Stimulated activated CD4-positive, alpha-beta T cell treated with anti-CD3 and anti-CD28 coated beads, Interleukin-2, amount 100 ng/mL, for 48 hours (primary cell): Measurements from ENCODE around the gene AAGAB.
"Not testable (repeated sequence)": the region's sequence is repeated elsewhere in the genome, so short reads cannot be mapped to it uniquely, and the experiment has no call there.

Experiments used
- DNase-seq, 2 donors: peaks; one replicate each; pipeline ENCODE4 v3.0.0-alpha.2; 2020

The AAGAB gene

DNA sequence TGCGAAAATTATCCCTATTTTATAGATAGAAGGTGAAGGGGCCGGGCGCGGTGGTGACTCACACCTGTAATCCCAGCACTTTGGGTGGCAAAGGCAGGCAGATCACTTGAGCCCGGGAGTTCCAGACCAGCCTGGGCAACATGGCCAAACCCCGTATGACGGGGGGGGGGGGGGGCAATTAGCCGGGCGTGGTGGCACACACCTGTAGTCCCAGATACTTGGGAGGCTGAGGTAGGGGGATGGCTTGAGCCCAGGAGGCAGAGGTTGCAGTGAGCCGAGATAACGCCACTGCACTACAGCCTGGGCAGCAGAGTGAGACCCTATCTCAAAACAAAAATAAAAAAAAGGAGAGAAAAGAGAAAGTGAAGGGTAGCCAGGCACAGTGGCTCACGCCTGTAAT, 1.4 kb downstream of the AAGAB start:
- no peak for DNase-seq

DNA sequence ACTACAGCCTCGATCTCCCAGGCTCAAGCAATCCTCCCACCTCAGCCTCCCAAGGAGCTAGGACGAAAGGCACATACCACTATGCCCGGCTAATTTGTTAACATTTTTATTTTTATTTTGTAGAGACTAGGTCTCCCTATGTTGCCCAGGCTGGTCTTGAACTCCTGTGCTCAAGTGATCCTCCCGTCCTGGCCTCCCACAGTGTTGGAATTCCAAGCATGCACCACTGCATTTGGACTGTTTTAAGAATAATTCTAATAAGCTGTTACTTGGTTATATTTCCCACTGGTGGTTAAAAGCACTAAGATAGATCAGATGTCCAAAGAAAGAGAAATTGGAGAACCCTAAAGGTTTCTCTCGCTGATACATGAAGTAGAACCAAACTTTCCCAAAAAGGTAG, 3.1 kb downstream of the AAGAB start:
- DNase-seq = no peak

DNA sequence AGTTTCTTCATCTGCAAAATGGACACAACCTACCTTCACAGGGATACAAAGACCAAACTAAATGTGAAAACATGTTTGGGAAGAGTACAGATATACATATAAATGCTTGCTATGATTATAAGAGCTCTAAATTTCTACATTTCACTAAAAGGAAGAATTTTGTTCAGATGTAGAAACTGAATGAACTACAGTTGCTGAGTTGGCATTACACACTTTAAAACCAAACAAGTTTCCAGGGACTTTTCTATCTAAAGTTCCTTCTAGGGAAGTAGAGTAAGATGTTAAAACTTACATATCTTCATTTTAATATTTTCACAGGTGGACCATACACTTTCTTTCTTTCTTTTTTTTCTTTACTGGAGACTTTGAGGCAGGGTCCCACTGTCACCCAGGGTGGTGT, 4.6 kb downstream of the AAGAB start:
- no peak for DNase-seq

DNA sequence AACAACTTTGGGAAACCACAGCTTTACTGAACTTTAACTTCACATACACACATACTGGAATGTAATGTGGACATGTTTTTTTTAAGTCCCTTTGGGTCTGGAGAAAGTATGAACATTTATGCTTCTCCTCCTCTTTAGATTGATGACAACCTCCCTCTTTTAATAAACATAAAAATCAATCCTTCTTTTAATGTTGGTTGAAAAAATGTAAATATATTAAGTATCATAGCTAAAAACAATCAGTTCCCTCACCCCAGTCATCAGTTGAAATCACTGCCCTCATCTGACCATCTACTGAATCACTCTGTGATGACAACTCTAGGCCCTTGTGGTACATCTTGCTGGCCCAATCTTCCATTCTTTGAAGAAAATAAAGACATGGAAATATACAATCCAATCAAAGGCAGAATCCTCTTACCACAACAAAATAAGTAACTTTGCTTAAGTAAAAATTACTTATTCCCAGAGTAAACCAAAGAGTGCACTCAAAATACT, 6.4 kb downstream of the AAGAB start:
- no peak for DNase-seq

DNA sequence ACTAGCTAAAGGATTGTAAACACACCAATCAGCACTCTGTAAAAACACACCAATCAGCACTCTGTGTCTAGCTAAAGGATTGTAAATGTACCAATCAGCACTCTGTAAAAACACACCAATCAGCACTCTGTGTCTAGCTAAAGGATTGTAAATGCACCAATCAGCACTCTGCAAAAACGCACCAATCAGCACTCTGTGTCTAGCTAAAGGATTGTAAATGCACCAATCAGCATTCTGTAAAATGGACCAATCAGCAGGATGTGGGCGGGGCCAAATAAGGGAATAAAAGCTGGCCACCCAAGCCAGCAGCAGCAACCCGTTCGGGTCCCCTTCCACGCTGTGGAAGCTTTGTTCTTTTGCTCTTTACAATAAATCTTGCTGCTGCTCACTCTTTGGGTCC, 7.9 kb downstream of the AAGAB start:
- DNase-seq = not testable (repeated sequence)

DNA sequence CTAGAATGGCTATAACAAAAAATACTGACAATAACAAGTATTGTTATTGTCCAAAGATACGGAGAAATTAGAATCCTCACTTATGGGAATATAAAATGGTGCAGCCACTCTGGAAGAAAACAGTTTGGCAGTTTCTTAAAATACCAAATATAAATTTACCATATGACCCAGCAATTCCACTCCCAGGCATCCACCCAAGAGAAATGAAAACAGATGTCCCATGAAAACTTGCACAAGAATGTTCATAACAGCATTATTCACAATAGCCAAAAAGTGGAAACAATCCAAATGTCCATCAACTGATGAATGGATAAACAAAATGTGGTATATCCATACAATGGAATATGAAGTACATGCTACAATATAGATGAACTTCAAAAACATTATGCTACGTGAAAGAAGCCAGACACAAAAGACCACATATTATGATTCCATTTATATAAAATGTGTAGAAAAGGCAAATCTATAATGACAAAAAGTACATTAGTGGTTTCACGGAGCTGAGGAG, 9.4 kb downstream of the AAGAB start:
- DNase-seq = no peak

DNA sequence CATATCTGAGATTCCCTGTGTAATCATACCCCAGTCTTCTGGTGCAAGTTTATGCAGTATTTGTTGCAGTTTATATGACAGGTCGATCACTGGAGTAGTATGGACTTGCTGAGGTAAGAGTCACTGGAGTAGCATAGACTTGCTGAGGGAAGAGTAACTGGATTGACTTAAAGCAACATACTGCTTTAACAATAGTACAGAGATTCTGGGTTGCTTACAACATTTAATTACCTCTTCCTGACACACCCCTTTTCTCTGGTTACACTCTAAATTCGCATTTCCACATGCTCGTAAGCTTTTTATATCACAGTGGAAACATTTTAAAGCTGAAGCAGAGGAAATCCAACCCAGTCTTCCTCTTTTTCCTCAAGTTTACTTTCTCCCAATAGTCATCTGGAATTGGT, 11.8 kb downstream of the AAGAB start:
- DNase-seq = no peak

DNA sequence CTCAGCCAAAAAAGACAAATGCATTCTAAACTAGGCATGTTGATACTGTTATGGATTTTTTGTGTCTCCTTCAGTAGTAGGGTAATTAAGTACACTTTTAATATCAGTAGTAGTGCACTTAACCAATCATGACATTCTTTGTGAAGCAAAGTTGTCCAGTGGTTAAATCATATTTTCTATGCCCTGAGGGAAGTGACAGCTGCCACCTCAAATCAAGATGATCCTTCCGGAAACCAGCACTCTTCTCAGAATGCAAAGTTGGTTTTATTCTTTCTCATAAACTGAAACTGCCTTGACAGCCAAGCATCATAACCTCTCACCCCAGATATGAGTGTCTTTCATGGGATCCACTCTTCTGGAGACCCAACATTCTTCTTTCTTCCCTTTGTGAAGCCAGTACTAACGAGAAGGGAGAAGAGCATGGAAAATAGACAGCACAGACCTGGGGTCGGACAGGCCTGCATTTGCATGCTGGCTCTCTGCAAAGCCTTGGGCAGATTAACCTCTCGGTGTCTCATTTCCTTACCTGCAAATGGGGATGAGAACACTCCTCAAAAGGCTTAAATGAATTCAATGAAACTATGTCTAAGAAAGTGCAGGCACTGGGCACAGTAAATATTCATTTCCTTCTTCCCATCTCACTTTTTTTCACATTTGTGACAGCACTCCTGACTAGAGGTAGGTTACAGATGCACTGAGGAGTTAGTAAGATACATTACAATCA, 13.2 kb downstream of the AAGAB start:
- DNase-seq = peak in 1 of 2 donors; percentile 18

DNA sequence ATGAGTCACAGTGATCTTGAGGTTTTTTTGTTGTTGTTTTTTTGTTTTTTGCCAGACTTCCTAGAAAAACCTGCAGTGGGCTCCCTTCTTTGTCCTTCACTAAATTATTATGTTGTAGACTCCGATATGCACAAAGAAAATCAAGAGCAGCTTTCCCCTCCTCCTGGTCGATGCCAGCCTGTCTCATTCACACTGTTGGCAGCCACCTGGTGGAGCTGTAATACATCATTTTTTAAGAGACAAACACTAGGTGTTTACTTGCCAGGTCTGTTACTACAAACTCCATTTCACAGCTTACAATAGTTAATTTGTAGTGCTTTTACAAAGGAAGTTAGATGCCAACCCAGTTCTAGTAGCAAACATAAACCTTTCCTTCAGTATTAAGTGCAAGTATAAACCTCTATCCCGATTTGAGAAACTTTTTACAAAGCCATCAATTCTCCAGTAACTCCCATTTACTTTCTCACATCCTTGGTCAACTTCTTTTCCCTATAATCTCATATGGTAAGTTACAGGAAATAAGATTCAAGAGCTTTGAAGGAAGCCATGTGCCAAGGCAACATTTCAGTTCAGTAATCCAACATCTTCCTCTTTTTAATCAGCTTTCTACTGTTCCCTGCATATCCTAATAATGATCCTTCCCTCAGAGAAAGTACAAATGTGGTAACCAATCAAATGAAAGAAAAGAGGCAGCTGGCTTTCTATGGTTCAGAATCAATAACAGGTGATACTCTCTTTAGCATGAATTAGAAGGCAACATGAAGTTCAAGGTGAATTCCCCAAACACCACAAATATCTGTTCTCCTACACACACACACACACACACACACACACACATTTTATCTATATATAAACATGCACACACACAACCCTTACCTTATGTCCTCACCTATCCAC, 14.0 kb downstream of the AAGAB start:
- DNase-seq = no peak

DNA sequence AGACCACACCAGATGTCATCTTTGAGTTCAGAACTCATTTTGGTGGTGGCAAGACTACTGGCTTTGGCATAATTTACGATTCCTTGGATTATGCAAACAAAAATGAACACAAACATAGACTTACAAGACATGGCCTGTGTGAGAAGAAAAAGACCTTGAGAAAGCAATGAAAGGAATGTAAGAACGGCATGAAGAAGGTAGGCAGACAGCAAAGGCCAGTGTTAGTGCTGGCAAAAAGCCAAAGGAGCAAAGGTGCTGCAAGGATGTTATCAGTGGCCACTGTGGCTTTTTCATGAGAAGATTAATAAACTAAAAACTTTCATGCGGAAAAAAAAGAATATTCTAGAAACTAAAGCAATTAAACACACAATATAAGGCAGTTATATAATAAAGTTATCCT, 21.9 kb downstream of the AAGAB start:
- no peak for DNase-seq

DNA sequence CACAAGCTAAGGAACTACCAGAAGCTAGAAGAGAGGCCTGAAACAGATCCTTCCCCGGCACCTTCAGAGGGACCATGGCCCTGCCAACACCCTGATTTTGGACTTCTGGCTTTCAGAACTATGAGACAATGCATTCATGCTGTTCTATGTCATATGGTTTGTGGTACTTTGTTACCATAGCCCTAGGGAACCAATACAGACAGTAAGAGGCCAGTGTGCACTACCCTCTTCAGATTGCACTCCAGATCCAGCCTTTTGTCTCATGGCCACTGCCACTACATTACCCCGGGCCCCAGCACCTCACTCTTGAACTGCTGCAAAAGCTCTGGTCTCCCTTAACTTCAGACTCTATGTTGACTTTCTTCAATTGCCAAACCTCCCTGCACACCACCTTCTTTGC, 24.0 kb downstream of the AAGAB start:
- DNase-seq = no peak

DNA sequence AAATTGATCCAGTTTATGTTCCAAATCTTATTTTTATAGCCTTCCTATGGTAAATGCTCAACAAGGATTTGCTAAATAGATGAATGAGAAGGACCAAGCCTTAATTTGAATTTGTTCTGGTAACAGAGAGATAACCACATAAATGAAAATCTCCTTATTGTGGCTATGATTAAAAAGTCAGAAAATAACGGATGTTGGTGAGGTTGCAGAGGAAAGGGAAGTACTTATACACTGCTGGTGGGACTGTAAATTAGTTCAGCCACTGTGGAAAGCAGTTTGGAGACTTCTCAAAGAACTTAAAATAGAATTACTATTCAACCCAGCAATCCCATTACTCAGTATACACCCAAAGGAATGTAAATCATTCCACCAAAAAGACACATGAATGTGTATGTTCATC, 26.2 kb downstream of the AAGAB start:
- no peak for DNase-seq

DNA sequence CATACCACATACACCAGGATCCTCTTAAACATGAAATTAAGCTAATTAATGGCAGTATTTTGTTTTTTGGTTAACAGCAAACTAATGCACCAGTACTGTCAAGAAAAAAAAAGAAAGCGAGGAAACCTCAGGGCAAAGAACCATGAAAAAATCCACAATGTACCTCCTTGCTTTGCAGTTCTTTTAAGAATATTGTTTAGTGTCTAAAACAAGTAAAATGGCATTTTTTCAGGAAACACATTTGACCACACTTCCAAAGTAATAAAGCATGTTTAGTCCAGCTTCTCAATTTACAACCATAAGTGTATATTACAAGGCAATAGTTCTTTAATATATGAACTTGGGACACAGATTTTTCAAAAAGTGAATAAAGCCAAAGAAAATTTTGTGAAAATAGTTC, 26.6 kb downstream of the AAGAB start:
- DNase-seq = no peak

DNA sequence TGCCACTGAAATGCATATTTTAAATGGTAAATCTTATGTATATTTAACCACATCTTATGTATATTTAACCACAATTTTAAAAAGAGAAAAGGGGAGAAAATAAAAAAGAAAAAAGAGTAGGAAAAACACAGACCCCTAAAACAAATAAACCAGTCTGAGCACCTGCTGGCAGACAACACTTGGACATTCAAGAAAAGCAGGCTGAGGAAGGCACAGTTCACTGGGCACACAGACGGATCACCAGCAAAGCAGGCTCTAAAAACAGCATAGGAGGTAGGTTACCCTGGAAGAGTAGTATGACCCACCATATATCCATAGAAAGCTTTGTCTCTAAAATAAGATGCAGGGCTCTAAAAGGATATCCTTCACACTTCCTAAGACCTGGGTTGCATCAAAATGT, 27.0 kb downstream of the AAGAB start:
- DNase-seq = no peak

DNA sequence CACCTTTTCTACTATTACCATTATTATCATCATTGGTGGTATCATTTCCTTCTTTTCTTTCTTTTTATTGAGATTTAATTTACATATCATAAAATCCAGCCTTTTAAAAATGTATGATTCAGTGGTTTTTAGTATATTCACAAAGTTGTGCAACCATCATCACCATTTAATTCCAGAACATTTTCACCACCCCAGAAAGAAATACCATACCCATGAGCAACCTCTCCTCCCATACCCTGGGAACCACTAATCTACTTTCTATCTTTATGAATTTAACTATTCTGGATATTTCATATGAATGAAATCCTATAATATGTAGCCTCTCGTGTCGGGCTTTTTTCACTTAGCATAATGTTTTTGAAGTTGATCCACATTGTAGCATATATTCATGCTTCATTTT, 29.1 kb downstream of the AAGAB start:
- no peak for DNase-seq

DNA sequence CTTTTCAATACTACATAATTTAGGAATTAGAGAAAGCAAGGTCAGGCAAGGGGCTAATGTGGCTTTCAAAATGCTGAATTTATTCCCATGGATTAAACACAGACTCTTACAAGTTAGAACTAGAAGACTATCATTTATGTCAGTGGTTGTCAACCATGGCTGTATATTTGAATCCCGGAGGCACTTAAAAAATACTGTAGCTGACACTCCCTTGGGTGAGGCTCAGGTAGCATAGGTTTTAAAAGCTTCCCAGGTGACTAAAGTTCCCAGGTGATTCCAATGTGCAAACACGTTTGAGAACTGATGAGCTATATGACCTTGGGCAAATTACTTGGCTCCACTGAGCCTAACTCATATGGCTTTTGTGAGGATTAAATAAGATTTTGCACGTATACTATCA, 29.6 kb downstream of the AAGAB start:
- DNase-seq = no peak

DNA sequence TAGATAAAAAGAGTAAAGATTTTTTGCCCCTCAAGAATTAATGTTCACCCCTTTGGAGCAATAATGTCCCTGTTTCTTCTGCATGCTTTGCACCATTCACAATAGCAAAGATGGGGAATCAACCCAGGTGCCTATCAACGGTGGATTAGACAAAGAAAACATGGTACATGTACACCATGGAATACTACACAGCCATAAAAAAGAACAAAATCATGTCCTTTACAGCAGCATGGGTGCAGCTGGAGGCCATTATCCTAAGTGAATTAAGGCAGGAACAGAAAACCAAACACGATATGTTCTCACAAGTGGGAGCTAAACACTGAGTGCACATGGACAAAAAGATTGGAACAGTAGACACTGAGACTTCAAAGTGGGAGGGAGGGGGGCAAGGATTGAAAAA, 35.2 kb downstream of the AAGAB start:
- DNase-seq = no peak

DNA sequence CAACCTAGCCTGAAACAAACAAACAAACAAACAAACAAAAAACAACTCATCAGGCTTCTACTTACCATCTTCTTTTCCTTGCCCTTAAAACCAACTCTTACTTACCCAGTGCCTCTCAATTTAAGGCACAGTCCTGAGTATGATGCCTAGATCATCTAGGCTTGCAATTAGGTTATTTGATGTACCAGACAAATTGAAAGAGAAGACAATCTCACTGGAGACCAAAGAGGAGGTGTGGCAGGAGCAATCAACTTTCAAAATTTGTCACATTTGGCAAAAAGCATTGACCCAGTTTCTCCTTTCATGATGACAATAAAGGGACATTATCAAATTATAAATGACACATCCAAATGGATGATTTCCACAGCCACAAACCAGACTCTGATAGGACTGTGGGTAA, 36.0 kb downstream of the AAGAB start:
- DNase-seq = no peak

DNA sequence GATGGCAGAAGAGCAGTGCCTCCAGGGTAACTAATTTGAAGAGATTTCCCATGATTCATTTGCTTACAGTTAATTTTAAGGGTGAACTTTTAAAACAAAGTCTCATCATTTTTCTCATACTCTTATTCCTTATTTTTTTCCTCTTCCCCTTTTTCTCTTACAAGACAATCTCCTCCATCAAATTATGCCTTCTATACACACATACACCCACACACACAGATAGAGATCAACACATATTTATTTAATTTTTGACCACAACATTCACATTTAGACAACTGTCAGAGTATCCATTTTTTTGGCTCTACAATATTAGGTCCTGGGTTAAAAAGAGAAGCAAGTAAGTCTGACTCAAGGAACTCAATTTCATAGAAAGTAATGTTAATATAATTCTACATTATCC, 37.6 kb downstream of the AAGAB start:
- no peak for DNase-seq

DNA sequence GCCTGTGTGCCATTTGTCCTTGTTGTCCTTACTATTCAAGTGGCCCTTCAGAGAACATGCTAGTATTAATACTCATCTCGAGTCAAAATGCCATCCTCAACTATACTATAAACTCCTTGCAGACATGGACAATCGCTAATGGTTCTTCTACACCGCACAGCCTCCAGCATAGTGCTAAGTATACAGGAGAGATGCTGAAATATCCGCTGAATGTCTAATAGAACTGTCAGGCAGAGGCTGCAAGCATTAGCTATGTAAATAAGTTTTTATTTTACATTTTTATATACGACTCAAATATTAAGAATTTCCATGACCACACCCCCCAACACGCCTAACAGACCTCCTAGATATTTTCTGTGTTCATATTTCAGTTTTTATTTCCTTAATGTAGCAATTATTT, 39.4 kb downstream of the AAGAB start:
- DNase-seq = no peak

DNA sequence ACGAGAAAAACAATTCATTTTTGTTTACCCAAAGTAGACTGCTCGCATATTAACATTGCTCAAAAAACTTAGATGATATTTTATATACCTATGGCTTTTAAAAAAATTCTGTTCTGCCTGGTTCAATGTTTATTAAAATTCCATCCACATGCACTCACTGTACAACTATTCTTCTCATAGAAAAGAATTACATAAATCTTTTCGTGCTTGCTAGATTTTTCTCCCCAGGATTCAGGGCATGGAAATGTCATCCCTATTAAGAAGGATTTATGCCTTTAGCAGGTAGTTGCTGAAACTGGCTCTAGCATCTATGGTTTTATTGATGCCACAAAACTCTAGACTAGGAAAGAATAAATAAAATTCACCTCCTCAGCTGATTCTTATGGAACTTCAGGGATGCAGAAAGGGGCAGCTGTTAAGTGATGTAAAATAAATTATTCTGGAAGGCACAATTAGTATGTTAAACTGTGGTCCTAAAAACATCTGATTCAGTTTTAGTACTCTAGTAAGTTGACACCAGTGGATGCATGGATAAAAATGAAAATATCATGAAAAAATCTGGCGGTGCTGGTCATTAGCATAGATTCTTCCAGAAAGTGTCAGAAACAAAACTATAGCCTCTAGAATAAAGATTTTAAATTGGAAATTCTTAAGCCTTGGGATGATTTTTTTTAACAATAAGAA, 41.6 kb downstream of the AAGAB start:
- no peak for DNase-seq

DNA sequence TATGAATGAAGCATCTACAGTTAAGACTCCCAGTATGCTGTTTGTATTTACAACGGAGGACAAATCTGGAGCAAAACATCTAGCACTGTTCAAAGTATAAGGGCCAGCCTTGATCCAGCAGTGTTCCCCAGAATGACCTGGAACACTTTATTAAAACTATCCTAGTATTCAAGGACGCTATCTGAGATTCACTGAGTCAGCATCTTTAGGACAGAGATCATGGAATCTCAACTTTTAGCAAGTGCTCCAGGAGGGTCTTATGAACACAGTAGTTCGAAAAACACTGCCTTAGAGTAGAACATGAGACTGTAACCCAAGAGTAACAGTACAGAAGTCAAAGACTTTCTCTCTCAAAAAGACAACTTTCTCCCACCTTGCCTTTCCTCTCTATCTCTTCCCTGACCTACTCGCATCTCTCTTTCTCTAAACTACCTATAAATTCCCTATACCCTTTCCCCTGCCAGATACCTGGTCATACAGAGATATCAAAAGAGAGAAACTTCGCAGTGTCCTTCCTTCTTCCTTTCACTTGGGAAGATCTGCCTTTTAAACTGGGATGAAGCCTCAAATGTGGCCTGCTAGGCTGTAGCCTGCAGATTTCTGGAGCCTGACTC, 43.8 kb downstream of the AAGAB start:
- DNase-seq = no peak

DNA sequence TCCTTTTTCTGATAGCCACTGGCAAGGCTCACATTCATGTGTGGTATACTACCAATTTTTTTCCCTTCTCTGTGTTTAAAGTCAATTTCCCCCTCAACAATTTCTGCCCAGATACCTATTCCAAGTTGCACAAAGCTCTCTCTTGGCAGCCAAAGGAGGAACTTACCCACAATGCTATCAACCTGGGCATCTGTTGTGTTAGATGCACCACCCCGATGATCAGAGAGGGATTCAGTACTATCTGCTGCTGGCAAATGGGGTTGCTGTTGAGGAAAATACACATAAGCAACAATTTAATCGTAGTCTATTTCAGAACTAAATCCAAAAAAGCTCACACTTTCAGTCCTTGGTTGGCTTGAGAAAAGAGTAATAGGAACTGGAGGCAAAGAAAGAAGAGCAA, 46.1 kb downstream of the AAGAB start:
- DNase-seq = no peak
